ENCODE data around the gene HACE1.

DNA sequence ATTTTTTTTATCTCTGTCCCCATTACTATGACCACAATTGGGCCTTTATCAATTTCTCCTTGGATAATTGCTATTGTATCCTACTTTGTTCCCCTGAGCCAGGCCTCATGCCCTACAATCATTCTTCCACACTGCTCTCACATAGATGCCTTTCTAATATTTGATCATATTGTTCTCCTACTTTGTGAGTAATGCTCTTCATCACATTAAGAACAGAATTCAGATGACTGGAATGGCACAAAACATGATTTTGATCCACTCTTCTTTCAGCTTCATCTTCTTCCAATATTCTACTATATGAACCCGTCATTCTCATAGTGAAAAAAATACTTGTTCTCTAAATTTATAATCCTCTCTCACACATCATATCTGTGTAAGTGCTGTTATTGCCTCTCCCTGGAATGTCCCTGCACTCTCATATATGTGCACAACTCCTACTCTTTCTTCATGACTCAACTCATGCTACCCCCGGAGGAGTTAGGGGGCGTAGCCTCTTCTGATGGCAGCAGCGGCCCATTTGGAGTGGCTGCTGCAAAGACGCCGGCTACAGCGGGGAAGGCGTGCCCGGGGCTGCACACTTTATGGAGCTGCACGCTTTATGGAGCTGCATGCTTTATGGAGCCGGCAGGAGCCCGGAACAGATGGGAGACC, 25.3 kb upstream of the HACE1 start:
- TF ChIP-seq, protein P1, sequence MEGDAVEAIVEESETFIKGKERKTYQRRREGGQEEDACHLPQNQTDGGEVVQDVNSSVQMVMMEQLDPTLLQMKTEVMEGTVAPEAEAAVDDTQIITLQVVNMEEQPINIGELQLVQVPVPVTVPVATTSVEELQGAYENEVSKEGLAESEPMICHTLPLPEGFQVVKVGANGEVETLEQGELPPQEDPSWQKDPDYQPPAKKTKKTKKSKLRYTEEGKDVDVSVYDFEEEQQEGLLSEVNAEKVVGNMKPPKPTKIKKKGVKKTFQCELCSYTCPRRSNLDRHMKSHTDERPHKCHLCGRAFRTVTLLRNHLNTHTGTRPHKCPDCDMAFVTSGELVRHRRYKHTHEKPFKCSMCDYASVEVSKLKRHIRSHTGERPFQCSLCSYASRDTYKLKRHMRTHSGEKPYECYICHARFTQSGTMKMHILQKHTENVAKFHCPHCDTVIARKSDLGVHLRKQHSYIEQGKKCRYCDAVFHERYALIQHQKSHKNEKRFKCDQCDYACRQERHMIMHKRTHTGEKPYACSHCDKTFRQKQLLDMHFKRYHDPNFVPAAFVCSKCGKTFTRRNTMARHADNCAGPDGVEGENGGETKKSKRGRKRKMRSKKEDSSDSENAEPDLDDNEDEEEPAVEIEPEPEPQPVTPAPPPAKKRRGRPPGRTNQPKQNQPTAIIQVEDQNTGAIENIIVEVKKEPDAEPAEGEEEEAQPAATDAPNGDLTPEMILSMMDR (IDR thresholded peaks at IDR 0.05; ENCODE audit: borderline replicate concordance, extremely low read depth, low read length, poor library complexity, severe bottlenecking): no peak
- TF ChIP-seq EZH2 (IDR thresholded peaks at IDR 0.05; ENCODE audit: borderline replicate concordance, low read depth, low read length, severe bottlenecking): no peak
